ENCODE measurements around the gene PRDM16. TPM values are rescaled to one million over a fixed set of nuclear protein-coding genes. Genes with fewer than 3 reads are reported as not detected.
A peak's percentile ranks its signal among the peaks of the same experiment; 100 is the strongest.

PRDM16 gene
- total RNA-seq, 1 experiment from 2014 or later, result 22.3 TPM

- no TSS peak for BruUV-seq (replicated peaks)
- CTCF ChIA-PET, result no interaction called here
Observed at GRCh38 chr1:3355089-3355488, 286.1 kb downstream of the PRDM16 start.

GRCh38 chr1:3355894-3356826 is 287.2 kb downstream of the PRDM16 start:
- BruUV-seq (replicated peaks), result no TSS peak
- no peaks in the 10 kb centered on the region for H3K36me3 ChIP-seq (ENCODE audit: control insufficient read depth, insufficient read depth, low read length)
- DNase-seq (ENCODE audit: low read depth, low spot score), result no peak

More at GRCh38 chr1:3355089-3355488, 286.1 kb downstream of the PRDM16 start:
- no peak for TF ChIP-seq POLR2AphosphoS5 (IDR thresholded peaks at IDR 0.05; ENCODE audit: low read depth, low read length)
- Histone ChIP-seq H3K27ac (ENCODE audit: low read length) (0 out of 2 replicates have a peak overlapping the region, but pooled peaks have one; percentile 1), H3K4me1 (ENCODE audit: control insufficient read depth, insufficient read depth, low read length) (peaks cover 44% of the 10 kb centered on the region), H3K27me3 (ENCODE audit: control insufficient read depth, insufficient read depth, low read length) (no peaks in the 10 kb centered on the region), H3K4me3 (ENCODE audit: low read depth in 2 of 2, low read length in 2 of 2) (no peak overlapping the region), H3K36me3 (ENCODE audit: control insufficient read depth, insufficient read depth, low read length) (no peaks in the 10 kb centered on the region), H3K9me3 (ENCODE audit: control insufficient read depth, insufficient read depth, low read depth, low read length) (no peaks in the 10 kb centered on the region)
- intact Hi-C loops (cut with micrococcal nuclease; ENCODE audit: unreplicated experiment), result no loop called here
- in situ Hi-C loops (cut with HindIII; ENCODE audit: low pct_unique_long_range_greater_than_20kb, low sequenced_read_pairs), result no loop called here
- DNase-seq (ENCODE audit: low read depth, low spot score) (no peak), ATAC-seq (no peak)
- POLR2A ChIA-PET, result no interaction called here

More at GRCh38 chr1:3355894-3356826, 287.2 kb downstream of the PRDM16 start:
- H3K4me1 ChIP-seq (ENCODE audit: control insufficient read depth, insufficient read depth, low read length), result peaks cover 34% of the 10 kb centered on the region
- CTCF ChIA-PET, result no interaction called here
- intact Hi-C loops (cut with micrococcal nuclease; ENCODE audit: unreplicated experiment), result no loop called here
- no peak for TF ChIP-seq SIN3A (IDR thresholded peaks at IDR 0.05; ENCODE audit: borderline replicate concordance, insufficient read depth, low read depth, low read length)
- TF ChIP-seq TCF7L2 (IDR thresholded peaks at IDR 0.05; ENCODE audit: low read depth, low read length), result no peak
- no peak for TF ChIP-seq REST (IDR thresholded peaks at IDR 0.05; ENCODE audit: insufficient read depth in 1 of 2, low read depth in 2 of 2, low read length in 1 of 2)
- no peak for TF ChIP-seq POLR2AphosphoS5 (IDR thresholded peaks at IDR 0.05; ENCODE audit: low read depth, low read length)
- no peak for TF ChIP-seq CTCF (IDR thresholded peaks at IDR 0.05)
- no peak for ATAC-seq
- H3K9me3 ChIP-seq (ENCODE audit: control insufficient read depth, insufficient read depth, low read depth, low read length), result no peaks in the 10 kb centered on the region
- in situ Hi-C loops (cut with HindIII; ENCODE audit: low pct_unique_long_range_greater_than_20kb, low sequenced_read_pairs), result no loop called here
- H3K27ac ChIP-seq (ENCODE audit: low read length), result no peak overlapping the region
- no peaks in the 10 kb centered on the region for H3K27me3 ChIP-seq (ENCODE audit: control insufficient read depth, insufficient read depth, low read length)
- no peak overlapping the region for H3K4me3 ChIP-seq (ENCODE audit: low read depth in 2 of 2, low read length in 2 of 2)
- POLR2A ChIA-PET, result interaction anchor here (0.6 kb wide), 1 partner anchor 51 kb away, joined by 3 read pairs; no protein-coding TSS in a partner anchor
